H9 (cell line): ENCODE measurements around the gene ZMYND8. TPM values are rescaled to one million over a fixed set of nuclear protein-coding genes. Genes with fewer than 3 reads are reported as not detected.

ENCODE experiments used
- DNase-seq: peaks from one replicate; pipeline ENCODE4 v3.0.0-alpha.2; 2017
- H2AFZ ChIP-seq: one replicate; pipeline ENCODE4 v1.6.1; 2013; ENCODE audit warnings: mild to moderate bottlenecking, low read length, control low read depth, moderate library complexity
- H2AK5ac ChIP-seq: 2 replicates; pipeline ENCODE4 v1.6.1; 2013; ENCODE audit warnings: low read length, control low read depth, mixed read lengths; ENCODE audit not compliant: insufficient read length
- H2BK120ac ChIP-seq: one replicate; pipeline ENCODE4 v1.6.1; 2013; ENCODE audit warnings: low read depth, mild to moderate bottlenecking, low read length, control low read depth, inconsistent platforms; ENCODE audit not compliant: poor library complexity, severe bottlenecking
- H2BK12ac ChIP-seq: 2 replicates; pipeline ENCODE4 v1.6.1; 2013; ENCODE audit warnings: low read length, control low read depth, mixed read lengths, low read depth; ENCODE audit not compliant: insufficient read length
- H2BK15ac ChIP-seq: 2 replicates; pipeline ENCODE4 v1.6.1; 2013; ENCODE audit warnings: low read depth, low read length, control low read depth
- H2BK20ac ChIP-seq: one replicate; pipeline ENCODE4 v1.6.1; 2013; ENCODE audit warnings: low read depth, mild to moderate bottlenecking, low read length, control low read depth, inconsistent platforms; ENCODE audit not compliant: poor library complexity, severe bottlenecking
- H2BK5ac ChIP-seq: 2 replicates; pipeline ENCODE4 v1.6.1; 2013; ENCODE audit warnings: low read length, control low read depth, mixed read lengths; ENCODE audit not compliant: insufficient read length
- H3K14ac ChIP-seq: 2 replicates; pipeline ENCODE4 v1.6.1; 2013; ENCODE audit warnings: low read length, control low read depth; ENCODE audit not compliant: insufficient read depth
- H3K18ac ChIP-seq: 2 replicates; pipeline ENCODE4 v1.6.1; 2013; ENCODE audit warnings: low read depth, mild to moderate bottlenecking, mixed read lengths, low read length, control low read depth; ENCODE audit not compliant: insufficient read length
- H3K23ac ChIP-seq: 2 replicates; pipeline ENCODE4 v1.6.1; 2013; ENCODE audit warnings: low read length, control low read depth, mixed read lengths, low read depth; ENCODE audit not compliant: insufficient read length
- H3K23me2 ChIP-seq: 2 replicates; pipeline ENCODE4 v1.6.1; 2013; ENCODE audit warnings: low read depth, mild to moderate bottlenecking, mixed read lengths, low read length, control low read depth; ENCODE audit not compliant: insufficient read length, poor library complexity, severe bottlenecking
- H3K27ac ChIP-seq: 2 replicates; pipeline ENCODE4 v1.5.1; 2013; ENCODE audit warnings: low read length, control low read depth, mixed read lengths, low read depth; ENCODE audit not compliant: insufficient read length
- H3K27me3 ChIP-seq: 2 replicates; pipeline ENCODE4 v1.6.1; 2013; ENCODE audit warnings: low read length, control low read depth, inconsistent platforms; ENCODE audit not compliant: insufficient read depth
- H3K4ac ChIP-seq: 2 replicates; pipeline ENCODE4 v1.6.1; 2013; ENCODE audit warnings: low read depth, mild to moderate bottlenecking, control low read depth, inconsistent platforms, low read length, moderate library complexity
- H3K4me1 ChIP-seq: 2 replicates; pipeline ENCODE4 v1.6.1; 2013; ENCODE audit warnings: low read length, control low read depth, inconsistent platforms; ENCODE audit not compliant: insufficient read depth
- H3K4me2 ChIP-seq: 2 replicates; pipeline ENCODE4 v1.6.1; 2013; ENCODE audit warnings: low read length, control low read depth, mixed read lengths; ENCODE audit not compliant: insufficient read length, insufficient read depth
- H3K56ac ChIP-seq: 2 replicates; pipeline ENCODE4 v1.6.1; 2013; ENCODE audit warnings: low read depth, mild to moderate bottlenecking, mixed read lengths, low read length, control low read depth; ENCODE audit not compliant: insufficient read length
- H3K79me1 ChIP-seq: 2 replicates; pipeline ENCODE4 v1.6.1; 2013; ENCODE audit warnings: low read depth, mild to moderate bottlenecking, moderate library complexity, low read length, control low read depth, inconsistent platforms; ENCODE audit not compliant: insufficient read depth, poor library complexity, severe bottlenecking
- H3K79me2 ChIP-seq: 2 replicates; pipeline ENCODE4 v1.6.1; 2013; ENCODE audit warnings: low read length, control low read depth, inconsistent platforms; ENCODE audit not compliant: insufficient read depth
- H3K9ac ChIP-seq: 2 replicates; pipeline ENCODE4 v1.6.1; 2013; ENCODE audit warnings: low read length, control low read depth, mixed read lengths; ENCODE audit not compliant: insufficient read length; ENCODE audit errors: extremely low read depth
- H3K9me3 ChIP-seq: one replicate; pipeline ENCODE4 v1.6.1; 2013; ENCODE audit warnings: low read depth, low read length, inconsistent platforms; ENCODE audit not compliant: control insufficient read depth
- H3T11ph ChIP-seq: one replicate; pipeline ENCODE4 v1.6.1; 2013; ENCODE audit warnings: mild to moderate bottlenecking, low read length, control low read depth, inconsistent platforms
- H4K20me1 ChIP-seq: one replicate; pipeline ENCODE4 v1.6.1; 2013; ENCODE audit not compliant: control insufficient read depth, insufficient read length, insufficient read depth
- H4K5ac ChIP-seq: 2 replicates; pipeline ENCODE4 v1.6.1; 2013; ENCODE audit warnings: low read depth, mild to moderate bottlenecking, mixed read lengths, low read length, control low read depth; ENCODE audit not compliant: insufficient read length
- H4K8ac ChIP-seq: replicated peaks from 2 replicates; pipeline ENCODE4 v1.6.1; 2013; ENCODE audit warnings: low read length, control low read depth, mixed read lengths, low read depth; ENCODE audit not compliant: insufficient read length
- H4K91ac ChIP-seq: 2 replicates; pipeline ENCODE4 v1.6.1; 2013; ENCODE audit warnings: low read depth, mild to moderate bottlenecking, moderate library complexity, mixed read lengths, low read length, control low read depth; ENCODE audit not compliant: insufficient read length
- H3K27ac Mint-ChIP-seq, 3 experiments: 2 replicates in 2 of 3; 3 replicates in 1 of 3; pipeline ENCODE4 v1.8.0; 2020 to 2021; ENCODE audit warnings: mixed read lengths in 3 of 3, mild to moderate bottlenecking in 1 of 3, moderate library complexity in 1 of 3
- H3K27me3 Mint-ChIP-seq: 2 replicates; pipeline ENCODE4 v1.8.0; 2021; ENCODE audit warnings: low read depth, mild to moderate bottlenecking, moderate library complexity, mixed read lengths
- H3K36me3 Mint-ChIP-seq, 3 experiments: 2 replicates in 2 of 3; 3 replicates in 1 of 3; pipeline ENCODE4 v1.8.0; 2020 to 2021; ENCODE audit warnings: low read depth in 3 of 3, mixed read lengths in 3 of 3; ENCODE audit not compliant: insufficient read depth in 1 of 3
- H3K4me1 Mint-ChIP-seq, 2 experiments: 2 replicates each; pipeline ENCODE4 v1.8.0; 2020; ENCODE audit warnings: mixed read lengths in 2 of 2
- H3K4me3 Mint-ChIP-seq, 2 experiments: 2 replicates in 1 of 2; 3 replicates in 1 of 2; pipeline ENCODE4 v1.8.0; 2020 to 2021; ENCODE audit warnings: mild to moderate bottlenecking in 2 of 2, mixed read lengths in 2 of 2, moderate library complexity in 1 of 2
- H3K9me3 Mint-ChIP-seq, 2 experiments: 2 replicates in 1 of 2; 3 replicates in 1 of 2; pipeline ENCODE4 v1.8.0; 2020; ENCODE audit warnings: mild to moderate bottlenecking in 2 of 2, mixed read lengths in 2 of 2, moderate library complexity in 1 of 2
- WGBS: extraction: QIAGEN DNeasy Blood & Tissue Kit; methylation state at CpG from one replicate; pipeline ENCODE4 v1.1.7; 2013; ENCODE audit warnings: missing lambda C conversion rate, low lambda C conversion rate, mixed read lengths; ENCODE audit not compliant: insufficient read length; ENCODE audit errors: extremely low coverage; 5-methylcytosine and 5-hydroxymethylcytosine counted together
- total RNA-seq: library from RNA; stranded (reverse); gene quantifications from 2 replicates; pipeline ENCODE4 v1.2.1, GENCODE V29; 2021
- TF ChIP-seq, protein P1 (sequence below): fragments of 200-600 bp; sonication (generic); conservative IDR thresholded peaks from 3 replicates; pipeline ENCODE4 v1.8.0; 2021; ENCODE audit warnings: antibody characterized with exemption, mild to moderate bottlenecking

Gene ZMYND8
- total RNA-seq, 1 experiment from 2014 or later, result 158 TPM

DNA sequence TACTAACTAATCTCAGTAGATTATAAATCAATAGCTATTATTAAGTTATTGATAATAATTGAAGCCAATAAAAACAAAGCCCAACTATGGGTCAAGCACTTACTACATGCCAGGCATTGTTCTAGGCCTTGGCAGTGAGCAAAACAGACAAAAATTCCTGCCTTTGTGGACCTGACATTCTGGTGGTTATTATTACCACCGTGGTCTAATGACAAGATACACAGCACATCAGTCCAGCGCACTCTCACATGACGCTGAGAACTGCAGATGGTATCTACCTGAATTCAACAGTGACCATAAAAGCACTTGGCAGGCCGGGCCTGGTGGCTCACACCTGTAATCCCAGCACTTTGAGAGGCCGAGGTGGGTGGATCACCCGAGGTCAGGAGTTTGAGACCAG lies 121.4 kb downstream of the ZMYND8 start:
- Histone ChIP-seq H3K4ac (no peak overlapping the region), H3K23me2 (no peaks in the 10 kb centered on the region), H3K4me1 (no peaks in the 10 kb centered on the region), H2AK5ac (no peak overlapping the region), H3K27me3 (no peaks in the 10 kb centered on the region), H4K5ac (no peak overlapping the region), H3K79me2 (no peaks in the 10 kb centered on the region), H4K91ac (no peak overlapping the region), H3K79me1 (no peaks in the 10 kb centered on the region), H3K56ac (no peak overlapping the region), H3K23ac (no peak overlapping the region), H3K9me3 (no peaks in the 10 kb centered on the region), H2AFZ (no peak overlapping the region), H2BK120ac (no peak overlapping the region), H3T11ph (no peak overlapping the region), H4K8ac (no peak overlapping the region), H2BK20ac (no peak overlapping the region), H3K4me2 (no peak overlapping the region), H2BK5ac (no peak overlapping the region), H4K20me1 (no peaks in the 10 kb centered on the region), H3K9ac (no peak overlapping the region), H3K27ac (no peak overlapping the region), H2BK12ac (no peak overlapping the region), H3K14ac (no peak overlapping the region), H2BK15ac (no peak overlapping the region), H3K18ac (no peak overlapping the region)
- WGBS, result no CpG with 5 or more reads among the region's 6 CpGs
- Mint-ChIP-seq H3K27me3 (no peaks in the 10 kb centered on the region), H3K27ac (no peak overlapping the region), H3K4me1 (peaks cover 9 to 28% of the 10 kb centered on the region in 2 experiments), H3K4me3 (no peak overlapping the region), H3K36me3 (peaks cover 62 to 90% (median 82%) of the 10 kb centered on the region in 3 experiments), H3K9me3 (no peaks in the 10 kb centered on the region)
- TF ChIP-seq, protein P1, sequence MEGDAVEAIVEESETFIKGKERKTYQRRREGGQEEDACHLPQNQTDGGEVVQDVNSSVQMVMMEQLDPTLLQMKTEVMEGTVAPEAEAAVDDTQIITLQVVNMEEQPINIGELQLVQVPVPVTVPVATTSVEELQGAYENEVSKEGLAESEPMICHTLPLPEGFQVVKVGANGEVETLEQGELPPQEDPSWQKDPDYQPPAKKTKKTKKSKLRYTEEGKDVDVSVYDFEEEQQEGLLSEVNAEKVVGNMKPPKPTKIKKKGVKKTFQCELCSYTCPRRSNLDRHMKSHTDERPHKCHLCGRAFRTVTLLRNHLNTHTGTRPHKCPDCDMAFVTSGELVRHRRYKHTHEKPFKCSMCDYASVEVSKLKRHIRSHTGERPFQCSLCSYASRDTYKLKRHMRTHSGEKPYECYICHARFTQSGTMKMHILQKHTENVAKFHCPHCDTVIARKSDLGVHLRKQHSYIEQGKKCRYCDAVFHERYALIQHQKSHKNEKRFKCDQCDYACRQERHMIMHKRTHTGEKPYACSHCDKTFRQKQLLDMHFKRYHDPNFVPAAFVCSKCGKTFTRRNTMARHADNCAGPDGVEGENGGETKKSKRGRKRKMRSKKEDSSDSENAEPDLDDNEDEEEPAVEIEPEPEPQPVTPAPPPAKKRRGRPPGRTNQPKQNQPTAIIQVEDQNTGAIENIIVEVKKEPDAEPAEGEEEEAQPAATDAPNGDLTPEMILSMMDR, result no peak
- DNase-seq, result no peak
